Occipital lobe (tissue), 3 donors: ENCODE data around the gene PROKR2. TPM values are rescaled to one million over a fixed set of nuclear protein-coding genes. Genes with fewer than 3 reads are reported as not detected.

Source experiments
- DNase-seq: peaks from one replicate; lab custom pipeline; 2025; lab: John Stamatoyannopoulos, UW
- small RNA-seq: library from RNA; depleted of rRNA; stranded (forward); fragments of <200 nt; gene quantifications from one replicate; pipeline ENCODE3, GENCODE V24; 2014
- total RNA-seq: library from RNA; depleted of rRNA; stranded (reverse); fragments of >200 nt; gene quantifications from one replicate; pipeline ENCODE4 v1.2.3, GENCODE V29; 2014

PROKR2 gene
- total RNA-seq, 1 donor from 2014 or later = 40.4 TPM

- DNase-seq = no peak
Measured at GRCh38 chr20:5282561-5282960, 34.2 kb downstream of the PROKR2 start.

GRCh38 chr20:5279661-5280060, 37.1 kb downstream of the PROKR2 start:
- DNase-seq = no peak

- DNase-seq = no peak
Measured at GRCh38 chr20:5272268-5272667, 44.5 kb downstream of the PROKR2 start.

GRCh38 chr20:5270603-5271002, 46.2 kb downstream of the PROKR2 start:
- DNase-seq = no peak

- DNase-seq = no peak
Measured at GRCh38 chr20:5268449-5268848, 48.3 kb downstream of the PROKR2 start.

GRCh38 chr20:5267092-5267491, 49.7 kb downstream of the PROKR2 start:
- no peak for DNase-seq

Small RNA genes within 50 kb of the gene (small RNA-seq; reads per million reads assigned to genes)
- gene RNA5-8SP7 = not detected

Other genes with a start within 250 kb of the PROKR2 start
- 50.1 TPM for gene TMEM230, start 203.9 kb downstream of the PROKR2 start, total RNA-seq
- 40.9 TPM for gene PCNA, start 197.0 kb downstream of the PROKR2 start, total RNA-seq
- 67.2 TPM for gene CDS2, start 189.9 kb downstream of the PROKR2 start, total RNA-seq